HCT116 (cell line): ENCODE measurements around the gene ARRDC4. TPM values are rescaled to one million over a fixed set of nuclear protein-coding genes. Genes with fewer than 3 reads are reported as not detected.

Experiments used
- ATAC-seq: fragments of 200-7000 bp; cut with Tn5 transposase; 2 replicates; pipeline ENCODE4 v1.9.1; 2020; ENCODE audit warnings: mild to moderate bottlenecking, moderate library complexity
- BruUV-seq: library from RNA; stranded (reverse); fragments of 400-500 nt; replicated peaks from 2 replicates; lab custom pipeline; 2021; lab: Mats Ljungman, UMichigan
- CTCF ChIA-PET: fragments of 300-600 bp; sonication (Branson Sonifier 250); formaldehyde crosslinking; loops from one replicate; lab custom pipeline; 2021; ENCODE audit warnings: antibody characterized with exemption; lab: Charles Lee
- POLR2A ChIA-PET: fragments of 300-600, 350-600 bp; sonication (Branson Sonifier 250); formaldehyde crosslinking; loops from one replicate; lab custom pipeline; 2021; ENCODE audit warnings: antibody characterized with exemption; lab: Charles Lee
- RAD21 ChIA-PET, 2 experiments: fragments of 300-600 bp; sonication (Branson Sonifier 250); formaldehyde crosslinking; loops; one replicate each; lab custom pipeline; 2023; ENCODE audit warnings: low total read pairs in 2 of 2; ENCODE audit not compliant: uncharacterized antibody in 2 of 2, unreplicated experiment in 2 of 2, low non-redundant PET in 1 of 2; lab: Charles Lee
- DNase-seq: peaks from one replicate; pipeline ENCODE4 v3.0.0-alpha.2; 2010; ENCODE audit warnings: low read depth, low spot score
- H2AFZ ChIP-seq: fragments of 200-600 bp; shearing (Covaris generic), sonication (generic); 2 replicates; pipeline ENCODE4 v1.6.1; 2017; ENCODE audit warnings: low read depth, mixed run types, mixed read lengths, antibody characterized with exemption, low read length; ENCODE audit not compliant: poor library complexity, severe bottlenecking
- H3K27ac ChIP-seq: 2 replicates; pipeline ENCODE4 v1.5.1; 2012; ENCODE audit warnings: low read depth, low read length
- H3K27me3 ChIP-seq: fragments of 200-600 bp; sonication (generic); 2 replicates; pipeline ENCODE4 v1.6.1; 2016; ENCODE audit warnings: mixed run types, low read length, mixed read lengths; ENCODE audit not compliant: insufficient read depth
- H3K36me3 ChIP-seq, 2 experiments: fragments of 200-500 bp in 1 of 2; fragments of 200-600 bp in 1 of 2; sonication (Bioruptor generic) in 1 of 2; sonication (generic) in 1 of 2; 2 replicates each; pipeline versions ENCODE4 v1.5.1 to v1.6.1; 2014 to 2016; ENCODE audit warnings: low read length in 2 of 2, inconsistent platforms in 1 of 2, mixed read lengths in 1 of 2, mixed run types in 1 of 2; ENCODE audit not compliant: insufficient read depth in 2 of 2, control insufficient read depth in 1 of 2
- H3K4me1 ChIP-seq, 2 experiments: fragments of 200-600 bp in 1 of 2; sonication (generic) in 1 of 2; 2 replicates each; pipeline versions ENCODE4 v1.5.1 to v1.6.1; 2012 to 2017; ENCODE audit warnings: low read length in 2 of 2, inconsistent platforms in 1 of 2, mild to moderate bottlenecking in 1 of 2, mixed read lengths in 1 of 2, mixed run types in 1 of 2, moderate library complexity in 1 of 2; ENCODE audit not compliant: insufficient read depth in 2 of 2, control insufficient read depth in 1 of 2
- H3K4me2 ChIP-seq: fragments of 200-600 bp; sonication (generic); 2 replicates; pipeline ENCODE4 v1.6.1; 2017; ENCODE audit warnings: mixed run types, low read length, mixed read lengths
- H3K4me3 ChIP-seq, 2 experiments: fragments of 200-600 bp in 1 of 2; sonication (generic) in 1 of 2; replicated peaks in 1 of 2; 2 replicates each; pipeline ENCODE4 v1.5.1; 2011 to 2016; ENCODE audit warnings: low read length in 2 of 2, control low read depth in 1 of 2, low read depth in 1 of 2, mild to moderate bottlenecking in 1 of 2, mixed read lengths in 1 of 2, mixed run types in 1 of 2
- H3K79me2 ChIP-seq: fragments of 200-600 bp; sonication (generic); 2 replicates; pipeline ENCODE4 v1.6.1; 2017; ENCODE audit warnings: mild to moderate bottlenecking, mixed run types, low read length, moderate library complexity, mixed read lengths; ENCODE audit not compliant: insufficient read depth
- H3K9ac ChIP-seq: fragments of 200-600 bp; sonication (generic); 2 replicates; pipeline ENCODE4 v1.6.1; 2016; ENCODE audit warnings: low read length, mixed read lengths
- H3K9me2 ChIP-seq: fragments of 200-600 bp; sonication (generic), shearing (Covaris generic); 2 replicates; pipeline ENCODE4 v1.6.1; 2017; ENCODE audit warnings: mixed run types, mild to moderate bottlenecking, moderate library complexity; ENCODE audit not compliant: insufficient read depth
- H3K9me3 ChIP-seq, 2 experiments: fragments of 200-500 bp in 1 of 2; fragments of 200-600 bp in 1 of 2; sonication (Bioruptor generic) in 1 of 2; sonication (generic) in 1 of 2; 2 replicates each; pipeline ENCODE4 v1.6.1; 2014 to 2017; ENCODE audit warnings: low read length in 2 of 2, mixed read lengths in 2 of 2, inconsistent platforms in 1 of 2, low read depth in 1 of 2, mild to moderate bottlenecking in 1 of 2, mixed run types in 1 of 2, moderate library complexity in 1 of 2; ENCODE audit not compliant: control insufficient read depth in 1 of 2, insufficient read depth in 1 of 2
- H4K20me1 ChIP-seq: fragments of 200-600 bp; sonication (generic), shearing (Covaris generic); 2 replicates; pipeline ENCODE4 v1.6.1; 2017; ENCODE audit warnings: mixed run types, mild to moderate bottlenecking, moderate library complexity; ENCODE audit not compliant: insufficient read depth
- CBX3 ChIP-seq: IDR thresholded peaks from 2 replicates; pipeline ENCODE4 v1.6.1; 2012; ENCODE audit warnings: low read depth
- CEBPB ChIP-seq: IDR thresholded peaks from 2 replicates; pipeline ENCODE4 v1.6.1; 2012; ENCODE audit warnings: low read depth
- ELF1 ChIP-seq: IDR thresholded peaks from 2 replicates; pipeline ENCODE4 v1.6.1; 2012; ENCODE audit warnings: low read depth, borderline replicate concordance
- EZH2 ChIP-seq: fragments of 200-600 bp; sonication (generic); IDR thresholded peaks from 2 replicates; pipeline ENCODE4 v1.6.1; 2017; ENCODE audit warnings: antibody characterized with exemption, mixed run types
- EZH2phosphoT487 ChIP-seq: fragments of 200-600 bp; IDR thresholded peaks from 2 replicates; pipeline ENCODE4 v1.6.1; 2018; ENCODE audit warnings: antibody characterized with exemption, borderline replicate concordance
- JUND ChIP-seq: IDR thresholded peaks from 2 replicates; pipeline ENCODE4 v1.6.1; 2012
- POLR2AphosphoS5 ChIP-seq: IDR thresholded peaks from 2 replicates; pipeline ENCODE4 v1.6.1; 2011; ENCODE audit warnings: mild to moderate bottlenecking, low read depth, low read length, moderate library complexity
- RAD21 ChIP-seq: IDR thresholded peaks from 2 replicates; pipeline ENCODE4 v1.6.1; 2012; ENCODE audit warnings: low read depth, mild to moderate bottlenecking
- SIN3A ChIP-seq: IDR thresholded peaks from 2 replicates; pipeline ENCODE4 v1.6.1; 2012; ENCODE audit warnings: low read depth
- SP1 ChIP-seq: IDR thresholded peaks from 2 replicates; pipeline ENCODE4 v1.6.1; 2012; ENCODE audit warnings: low read depth
- YY1 ChIP-seq: IDR thresholded peaks from 2 replicates; pipeline ENCODE4 v1.6.1; 2011; ENCODE audit warnings: low read length, low read depth, moderate library complexity, mild to moderate bottlenecking; ENCODE audit not compliant: insufficient replicate concordance; ENCODE audit errors: extremely low read depth
- ZNF274 ChIP-seq: fragments of 200-500 bp; sonication (Bioruptor generic); IDR thresholded peaks from 2 replicates; pipeline ENCODE4 v1.6.1; 2014; ENCODE audit warnings: mild to moderate bottlenecking, low read depth, low read length, inconsistent platforms
- intact Hi-C: fragments of 100-400 bp; cut with micrococcal nuclease; formaldehyde crosslinking; loops from 2 replicates; pipeline ENCODE4 v1.10.0; 2022
- total RNA-seq: library from RNA; stranded (reverse); gene quantifications from one replicate; pipeline ENCODE4 v1.2.1, GENCODE V29; 2021; ENCODE audit not compliant: unreplicated experiment
- TF ChIP-seq, protein P1 (sequence below), 3 experiments: fragments of 200-600 bp in 1 of 3; sonication (generic) in 1 of 3; IDR thresholded peaks in 2 of 3; conservative IDR thresholded peaks in 1 of 3; 2 replicates each; pipeline ENCODE4 v1.5.1; 2012 to 2017; ENCODE audit warnings: low read depth in 2 of 3, low read length in 2 of 3, antibody characterized with exemption in 1 of 3, borderline replicate concordance in 1 of 3, control low read depth in 1 of 3, mild to moderate bottlenecking in 1 of 3, mixed read lengths in 1 of 3, mixed run types in 1 of 3, moderate library complexity in 1 of 3; ENCODE audit not compliant: insufficient read depth in 1 of 3
- TF ChIP-seq, protein P2 (sequence below): IDR thresholded peaks from 2 replicates; pipeline ENCODE4 v1.6.1; 2012

ARRDC4 gene
- total RNA-seq, 1 experiment from 2014 or later, result 19.6 TPM

DNA sequence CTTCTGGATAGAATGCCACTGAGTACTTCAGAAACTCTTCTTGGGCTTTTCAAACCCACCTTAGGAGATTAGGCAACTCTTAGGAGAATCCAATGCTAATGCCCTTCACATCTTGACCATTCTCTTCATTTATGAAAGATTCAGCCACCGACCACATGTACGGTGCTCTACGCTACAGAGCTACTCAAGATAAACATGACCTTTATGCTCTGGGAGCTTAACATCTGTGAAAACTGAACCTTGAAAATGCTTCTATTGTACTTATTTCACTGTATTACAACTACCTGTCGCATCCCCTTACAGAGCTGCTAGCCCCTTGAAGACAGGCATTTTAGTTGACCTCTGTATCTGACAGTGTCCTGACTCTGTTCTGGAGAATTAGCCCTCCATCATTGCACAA, 19.5 kb upstream of the ARRDC4 start:
- Histone ChIP-seq H3K9me3 (no peaks in the 10 kb centered on the region), H3K9me2 (no peaks in the 10 kb centered on the region), H3K4me3 (no peak overlapping the region), H3K27ac (no peak overlapping the region), H3K4me1 (no peaks in the 10 kb centered on the region), H3K36me3 (no peaks in the 10 kb centered on the region), H3K4me2 (no peak overlapping the region), H2AFZ (no peak overlapping the region), H4K20me1 (no peaks in the 10 kb centered on the region; the same call in 1 of the 2 replicates), H3K79me2 (no peaks in the 10 kb centered on the region), H3K9ac (no peak overlapping the region), H3K27me3 (no peaks in the 10 kb centered on the region)
- intact Hi-C loops, result no loop called here
- TF ChIP-seq, protein P1, sequence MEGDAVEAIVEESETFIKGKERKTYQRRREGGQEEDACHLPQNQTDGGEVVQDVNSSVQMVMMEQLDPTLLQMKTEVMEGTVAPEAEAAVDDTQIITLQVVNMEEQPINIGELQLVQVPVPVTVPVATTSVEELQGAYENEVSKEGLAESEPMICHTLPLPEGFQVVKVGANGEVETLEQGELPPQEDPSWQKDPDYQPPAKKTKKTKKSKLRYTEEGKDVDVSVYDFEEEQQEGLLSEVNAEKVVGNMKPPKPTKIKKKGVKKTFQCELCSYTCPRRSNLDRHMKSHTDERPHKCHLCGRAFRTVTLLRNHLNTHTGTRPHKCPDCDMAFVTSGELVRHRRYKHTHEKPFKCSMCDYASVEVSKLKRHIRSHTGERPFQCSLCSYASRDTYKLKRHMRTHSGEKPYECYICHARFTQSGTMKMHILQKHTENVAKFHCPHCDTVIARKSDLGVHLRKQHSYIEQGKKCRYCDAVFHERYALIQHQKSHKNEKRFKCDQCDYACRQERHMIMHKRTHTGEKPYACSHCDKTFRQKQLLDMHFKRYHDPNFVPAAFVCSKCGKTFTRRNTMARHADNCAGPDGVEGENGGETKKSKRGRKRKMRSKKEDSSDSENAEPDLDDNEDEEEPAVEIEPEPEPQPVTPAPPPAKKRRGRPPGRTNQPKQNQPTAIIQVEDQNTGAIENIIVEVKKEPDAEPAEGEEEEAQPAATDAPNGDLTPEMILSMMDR (IDR thresholded peaks at IDR 0.05 in 2 of 3, conservative IDR thresholded peaks at IDR 0.05 in 1 of 3; ENCODE audit: borderline replicate concordance in 1 of 3, insufficient read depth in 1 of 3, low read depth in 2 of 3, low read length in 2 of 3), result no peak
- TF ChIP-seq JUND, result no peak
- TF ChIP-seq CBX3, result no peak
- ChIA-PET POLR2A (no interaction called here), CTCF (no interaction called here), RAD21 (no interaction called here)
- no TSS peak for BruUV-seq
- no peak for DNase-seq
- no peak for ATAC-seq

DNA sequence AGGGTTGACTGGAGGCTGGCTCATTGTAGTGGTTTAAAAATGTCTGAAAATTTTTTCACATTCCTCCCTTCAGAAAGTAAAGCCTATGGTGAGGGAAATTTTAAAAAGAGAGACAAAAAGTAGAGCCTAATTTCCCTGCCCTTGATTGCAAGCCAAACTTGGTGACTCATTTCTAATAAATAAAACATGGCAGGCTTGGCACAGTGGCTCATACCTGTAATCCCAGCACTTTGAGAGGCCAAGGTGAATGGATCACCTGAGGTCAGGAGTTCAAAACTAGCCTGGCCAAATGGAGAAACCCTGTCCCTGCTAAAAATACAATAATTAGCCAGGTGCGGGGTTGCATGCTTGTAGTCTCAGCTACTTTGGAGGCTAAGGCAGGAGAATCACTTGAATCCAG, 18.9 kb upstream of the ARRDC4 start:
- no peaks in the 10 kb centered on the region; the same call in 1 of the 2 replicates for H4K20me1 ChIP-seq
- TF ChIP-seq ELF1 (no peak), ZNF274 (no peak), SIN3A (no peak), RAD21 (no peak), CBX3 (no peak), EZH2 (no peak), CEBPB (no peak), EZH2phosphoT487 (no peak), POLR2AphosphoS5 (no peak), SP1 (no peak), YY1 (no peak)
- TF ChIP-seq, protein P2, sequence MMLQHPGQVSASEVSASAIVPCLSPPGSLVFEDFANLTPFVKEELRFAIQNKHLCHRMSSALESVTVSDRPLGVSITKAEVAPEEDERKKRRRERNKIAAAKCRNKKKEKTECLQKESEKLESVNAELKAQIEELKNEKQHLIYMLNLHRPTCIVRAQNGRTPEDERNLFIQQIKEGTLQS, result no peak
- TF ChIP-seq, protein P1 (IDR thresholded peaks at IDR 0.05 in 2 of 3, conservative IDR thresholded peaks at IDR 0.05 in 1 of 3; ENCODE audit: borderline replicate concordance in 1 of 3, insufficient read depth in 1 of 3, low read depth in 2 of 3, low read length in 2 of 3), result no peak
- TF ChIP-seq, all 23 proteins: peak for 0
- Histone ChIP-seq H2AFZ (no peak overlapping the region), H3K79me2 (no peaks in the 10 kb centered on the region), H3K9me3 (no peaks in the 10 kb centered on the region), H3K9ac (no peak overlapping the region), H3K9me2 (no peaks in the 10 kb centered on the region), H3K27ac (no peak overlapping the region), H3K4me3 (no peak overlapping the region), H3K4me1 (no peaks in the 10 kb centered on the region), H3K36me3 (no peaks in the 10 kb centered on the region), H3K4me2 (no peak overlapping the region), H3K27me3 (no peaks in the 10 kb centered on the region)
- ATAC-seq, result no peak
- no TSS peak for BruUV-seq
- DNase-seq, result no peak
- ChIA-PET CTCF (no interaction called here), POLR2A (no interaction called here), RAD21 (no interaction called here)
- intact Hi-C loops, result no loop called here
